Testis (tissue), 3 donors: Measurements from ENCODE around the gene CELF5. TPM values are rescaled to one million over a fixed set of nuclear protein-coding genes. Genes with fewer than 3 reads are reported as not detected.

ENCODE experiments used
- DNase-seq: peaks from one replicate; pipeline ENCODE4 v3.0.0-alpha.2; 2019
- H3K27ac ChIP-seq, 2 donors: fragments of 200-600 bp; sonication (generic); one replicate each; pipeline ENCODE4 v1.5.1; 2019
- H3K27me3 ChIP-seq: fragments of 200-600 bp; sonication (generic); one replicate; pipeline ENCODE4 v1.5.1; 2019
- H3K36me3 ChIP-seq: fragments of 200-600 bp; sonication (generic); one replicate; pipeline ENCODE4 v1.5.1; 2017; ENCODE audit warnings: low read depth; ENCODE audit errors: missing control alignments
- H3K4me1 ChIP-seq: fragments of 200-600 bp; sonication (generic); one replicate; pipeline ENCODE4 v1.5.1; 2019
- H3K4me3 ChIP-seq, 2 donors: fragments of 200-600 bp; sonication (generic); one replicate each; pipeline ENCODE4 v1.5.1; 2017 to 2019
- H3K9me3 ChIP-seq: fragments of 200-600 bp; sonication (generic); one replicate; pipeline ENCODE4 v1.5.1; 2017
- POLR2A ChIP-seq: fragments of 450-650 bp; IDR thresholded peaks from one replicate; pipeline ENCODE4 v1.6.1; 2017; ENCODE audit warnings: antibody characterized with exemption, mild to moderate bottlenecking, moderate library complexity
- WGBS, 2 donors: methylation state at CpG; one replicate each; pipeline ENCODE4 v1.1.5; 2018; 5-methylcytosine and 5-hydroxymethylcytosine counted together
- intact Hi-C: fragments of 100-400 bp; cut with DNase I; formaldehyde crosslinking; loops from one replicate; pipeline ENCODE4 v1.15.1; 2023; ENCODE audit warnings: low total_unique reads
- polyA plus RNA-seq: library from polyadenylated mRNA; stranded (reverse); fragments of 350-450 nt; fragmentation: Illumina TruSeq; extraction: RNeasy Lipid Tissue Mini Kit (QIAGEN cat#74804); gene quantifications from one replicate; pipeline ENCODE4 v1.2.3, GENCODE V29; 2014; ENCODE audit warnings: low read depth, low replicate concordance; ENCODE audit not compliant: insufficient read depth
- total RNA-seq, 2 donors: library from RNA; depleted of rRNA; stranded (reverse); fragments of >200 nt; gene quantifications; one replicate each; pipeline ENCODE4 v1.2.3, GENCODE V29; 2016
- TF ChIP-seq, protein P1 (sequence below), 3 experiments: fragments of 450-650 bp in 2 of 3; fragments of 200-600 bp in 1 of 3; sonication (generic) in 1 of 3; IDR thresholded peaks; one replicate each; pipeline ENCODE4 v1.5.1; 2016 to 2019; ENCODE audit warnings: antibody characterized with exemption in 3 of 3, mild to moderate bottlenecking in 2 of 3, moderate library complexity in 1 of 3

The CELF5 gene
- total and polyA plus RNA-seq, 3 donors from 2014 or later: 3.1 to 8.7 (median 6.6) TPM

DNA sequence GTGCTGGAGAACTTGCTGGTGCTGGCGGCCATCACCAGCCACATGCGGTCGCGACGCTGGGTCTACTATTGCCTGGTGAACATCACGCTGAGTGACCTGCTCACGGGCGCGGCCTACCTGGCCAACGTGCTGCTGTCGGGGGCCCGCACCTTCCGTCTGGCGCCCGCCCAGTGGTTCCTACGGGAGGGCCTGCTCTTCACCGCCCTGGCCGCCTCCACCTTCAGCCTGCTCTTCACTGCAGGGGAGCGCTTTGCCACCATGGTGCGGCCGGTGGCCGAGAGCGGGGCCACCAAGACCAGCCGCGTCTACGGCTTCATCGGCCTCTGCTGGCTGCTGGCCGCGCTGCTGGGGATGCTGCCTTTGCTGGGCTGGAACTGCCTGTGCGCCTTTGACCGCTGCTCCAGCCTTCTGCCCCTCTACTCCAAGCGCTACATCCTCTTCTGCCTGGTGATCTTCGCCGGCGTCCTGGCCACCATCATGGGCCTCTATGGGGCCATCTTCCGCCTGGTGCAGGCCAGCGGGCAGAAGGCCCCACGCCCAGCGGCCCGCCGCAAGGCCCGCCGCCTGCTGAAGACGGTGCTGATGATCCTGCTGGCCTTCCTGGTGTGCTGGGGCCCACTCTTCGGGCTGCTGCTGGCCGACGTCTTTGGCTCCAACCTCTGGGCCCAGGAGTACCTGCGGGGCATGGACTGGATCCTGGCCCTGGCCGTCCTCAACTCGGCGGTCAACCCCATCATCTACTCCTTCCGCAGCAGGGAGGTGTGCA lies 45.3 kb upstream of the CELF5 start:
- no peaks in the 10 kb centered on the region for H3K4me1 ChIP-seq
- H3K27me3 ChIP-seq: no peaks in the 10 kb centered on the region
- 81 to 90% methylated on average over 25 to 50 of the region's 52 CpGs for WGBS, 2 donors
- H3K4me3 ChIP-seq: no peak overlapping the region
- TF ChIP-seq POLR2A: no peak
- no peaks in the 10 kb centered on the region for H3K9me3 ChIP-seq
- intact Hi-C loops: no loop called here
- H3K27ac ChIP-seq: no peak overlapping the region
- no peak for DNase-seq
- H3K36me3 ChIP-seq: no peaks in the 10 kb centered on the region

DNA sequence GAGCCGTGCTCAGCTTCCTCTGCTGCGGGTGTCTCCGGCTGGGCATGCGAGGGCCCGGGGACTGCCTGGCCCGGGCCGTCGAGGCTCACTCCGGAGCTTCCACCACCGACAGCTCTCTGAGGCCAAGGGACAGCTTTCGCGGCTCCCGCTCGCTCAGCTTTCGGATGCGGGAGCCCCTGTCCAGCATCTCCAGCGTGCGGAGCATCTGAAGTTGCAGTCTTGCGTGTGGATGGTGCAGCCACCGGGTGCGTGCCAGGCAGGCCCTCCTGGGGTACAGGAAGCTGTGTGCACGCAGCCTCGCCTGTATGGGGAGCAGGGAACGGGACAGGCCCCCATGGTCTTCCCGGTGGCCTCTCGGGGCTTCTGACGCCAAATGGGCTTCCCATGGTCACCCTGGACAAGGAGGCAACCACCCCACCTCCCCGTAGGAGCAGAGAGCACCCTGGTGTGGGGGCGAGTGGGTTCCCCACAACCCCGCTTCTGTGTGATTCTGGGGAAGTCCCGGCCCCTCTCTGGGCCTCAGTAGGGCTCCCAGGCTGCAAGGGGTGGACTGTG lies 44.6 kb upstream of the CELF5 start:
- no peaks in the 10 kb centered on the region for H3K27me3 ChIP-seq
- WGBS, 2 donors: 86 to 96% methylated on average over 5 to 31 of the region's 31 CpGs
- no peaks in the 10 kb centered on the region for H3K36me3 ChIP-seq
- H3K4me3 ChIP-seq: no peak overlapping the region
- intact Hi-C loops: no loop called here
- no peak overlapping the region for H3K27ac ChIP-seq
- no peaks in the 10 kb centered on the region for H3K4me1 ChIP-seq
- DNase-seq: no peak
- TF ChIP-seq, protein P1, sequence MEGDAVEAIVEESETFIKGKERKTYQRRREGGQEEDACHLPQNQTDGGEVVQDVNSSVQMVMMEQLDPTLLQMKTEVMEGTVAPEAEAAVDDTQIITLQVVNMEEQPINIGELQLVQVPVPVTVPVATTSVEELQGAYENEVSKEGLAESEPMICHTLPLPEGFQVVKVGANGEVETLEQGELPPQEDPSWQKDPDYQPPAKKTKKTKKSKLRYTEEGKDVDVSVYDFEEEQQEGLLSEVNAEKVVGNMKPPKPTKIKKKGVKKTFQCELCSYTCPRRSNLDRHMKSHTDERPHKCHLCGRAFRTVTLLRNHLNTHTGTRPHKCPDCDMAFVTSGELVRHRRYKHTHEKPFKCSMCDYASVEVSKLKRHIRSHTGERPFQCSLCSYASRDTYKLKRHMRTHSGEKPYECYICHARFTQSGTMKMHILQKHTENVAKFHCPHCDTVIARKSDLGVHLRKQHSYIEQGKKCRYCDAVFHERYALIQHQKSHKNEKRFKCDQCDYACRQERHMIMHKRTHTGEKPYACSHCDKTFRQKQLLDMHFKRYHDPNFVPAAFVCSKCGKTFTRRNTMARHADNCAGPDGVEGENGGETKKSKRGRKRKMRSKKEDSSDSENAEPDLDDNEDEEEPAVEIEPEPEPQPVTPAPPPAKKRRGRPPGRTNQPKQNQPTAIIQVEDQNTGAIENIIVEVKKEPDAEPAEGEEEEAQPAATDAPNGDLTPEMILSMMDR (IDR thresholded peaks at IDR 0.05): no peak
- no peak for TF ChIP-seq POLR2A
- H3K9me3 ChIP-seq: no peaks in the 10 kb centered on the region

DNA sequence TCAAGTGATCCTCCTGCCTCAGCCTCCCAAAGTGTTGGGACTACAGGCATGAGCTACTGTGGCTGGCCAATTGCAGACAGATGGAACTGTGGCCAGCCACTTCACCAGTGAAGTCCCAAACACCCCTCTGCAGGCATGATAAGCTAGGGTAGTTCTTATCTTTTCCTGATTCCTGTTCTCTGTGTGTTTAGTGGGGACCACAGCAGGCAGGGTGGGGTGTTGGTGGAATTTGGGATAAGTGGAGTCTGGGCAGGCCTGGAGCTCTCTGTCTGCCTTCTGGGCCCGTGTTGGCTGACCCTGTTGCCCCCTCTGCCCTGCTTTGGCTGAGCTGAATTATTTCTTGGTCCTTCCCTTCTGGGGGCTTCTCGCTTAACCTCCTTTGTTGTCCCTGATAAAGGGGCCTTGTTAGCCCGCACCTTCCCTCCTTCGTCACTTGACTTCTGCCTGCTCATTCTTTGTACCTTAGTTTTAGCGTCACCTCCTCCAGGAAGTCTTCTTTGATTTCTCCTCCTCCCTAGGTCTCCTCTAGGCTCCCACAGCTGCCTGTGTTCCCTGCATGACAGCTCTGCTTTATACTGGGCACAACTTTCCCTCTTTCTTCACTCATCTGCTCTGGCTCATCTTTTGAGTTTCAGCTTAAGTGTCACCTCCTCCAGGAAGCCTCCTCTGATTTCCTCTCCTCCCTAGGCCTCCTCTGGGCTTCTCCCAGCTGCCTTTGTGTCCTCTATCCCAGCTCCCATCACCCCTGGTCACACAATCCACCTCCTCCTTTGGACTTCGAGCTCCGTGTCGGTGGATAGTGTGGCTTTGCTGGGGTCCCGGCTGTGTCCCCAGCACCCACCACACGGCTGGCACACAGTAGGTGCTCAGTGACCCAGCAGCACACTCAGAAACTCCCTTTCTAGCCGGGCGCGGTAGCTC lies 40.5 kb upstream of the CELF5 start:
- TF ChIP-seq, protein P1 (IDR thresholded peaks at IDR 0.05): no peak
- no peak for TF ChIP-seq POLR2A
- H3K4me3 ChIP-seq: no peak overlapping the region
- H3K9me3 ChIP-seq: no peaks in the 10 kb centered on the region
- WGBS, 2 donors: 67 to 76% methylated on average over 13 of the region's 13 CpGs
- peaks cover 10% of the 10 kb centered on the region for H3K4me1 ChIP-seq
- no peaks in the 10 kb centered on the region for H3K27me3 ChIP-seq
- no peak for DNase-seq
- no peak overlapping the region for H3K27ac ChIP-seq
- H3K36me3 ChIP-seq: no peaks in the 10 kb centered on the region
- intact Hi-C loops: no loop called here

DNA sequence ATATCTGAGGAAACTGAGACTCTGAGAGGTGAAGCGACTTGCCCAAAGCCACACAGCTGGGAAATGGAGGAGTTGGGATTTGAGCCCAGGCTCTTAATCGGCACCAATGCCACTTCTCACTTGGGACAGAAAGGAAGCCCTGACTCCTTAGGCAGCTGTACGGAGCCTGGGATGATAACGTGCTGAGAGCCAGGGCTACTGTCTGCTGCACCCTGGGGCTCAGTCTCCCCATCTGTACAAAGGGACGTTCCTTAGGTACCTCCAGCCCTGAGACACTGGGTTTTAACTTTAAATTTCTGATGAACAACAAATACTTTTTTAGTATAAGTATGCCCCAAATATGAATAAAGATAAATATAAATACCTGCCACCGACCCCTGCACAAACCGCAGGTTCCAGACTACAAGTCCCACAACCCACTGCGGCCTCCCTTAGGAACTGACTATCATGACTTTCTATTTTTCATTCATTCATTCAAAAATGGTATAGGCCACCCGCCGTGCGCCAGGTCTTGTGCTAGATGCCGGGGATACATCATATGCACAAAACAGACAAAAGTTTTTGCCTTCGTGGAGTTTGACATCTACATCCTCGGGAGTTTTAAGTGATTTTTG lies 39.5 kb upstream of the CELF5 start:
- Histone ChIP-seq H3K36me3 (no peaks in the 10 kb centered on the region), H3K27me3 (no peaks in the 10 kb centered on the region), H3K9me3 (no peaks in the 10 kb centered on the region), H3K4me1 (peaks cover 13% of the 10 kb centered on the region), H3K27ac (peak overlapping the region; percentile 76 to 91), H3K4me3 (peak overlapping the region; percentile 89)
- TF ChIP-seq, protein P1 (IDR thresholded peaks at IDR 0.05): no peak
- TF ChIP-seq POLR2A: no peak
- WGBS, 2 donors: 7 to 9% methylated on average over 14 of the region's 14 CpGs
- peak; percentile 94 for DNase-seq
- intact Hi-C loops: no loop called here
